GM12875 (cell line): ENCODE results near the gene HOXD13.

Experiments
- H3K4me3 ChIP-seq: one replicate; pipeline ENCODE4 v1.5.1; 2011; ENCODE audit warnings: low read depth, low read length, control low read depth
- TF ChIP-seq, protein P1 (sequence below): IDR thresholded peaks from 2 replicates; pipeline ENCODE4 v1.5.1; 2011; ENCODE audit warnings: low read depth, mild to moderate bottlenecking, control low read depth, inconsistent platforms, low read length, moderate library complexity, borderline replicate concordance; ENCODE audit not compliant: insufficient read depth

HOXD13 gene

DNA sequence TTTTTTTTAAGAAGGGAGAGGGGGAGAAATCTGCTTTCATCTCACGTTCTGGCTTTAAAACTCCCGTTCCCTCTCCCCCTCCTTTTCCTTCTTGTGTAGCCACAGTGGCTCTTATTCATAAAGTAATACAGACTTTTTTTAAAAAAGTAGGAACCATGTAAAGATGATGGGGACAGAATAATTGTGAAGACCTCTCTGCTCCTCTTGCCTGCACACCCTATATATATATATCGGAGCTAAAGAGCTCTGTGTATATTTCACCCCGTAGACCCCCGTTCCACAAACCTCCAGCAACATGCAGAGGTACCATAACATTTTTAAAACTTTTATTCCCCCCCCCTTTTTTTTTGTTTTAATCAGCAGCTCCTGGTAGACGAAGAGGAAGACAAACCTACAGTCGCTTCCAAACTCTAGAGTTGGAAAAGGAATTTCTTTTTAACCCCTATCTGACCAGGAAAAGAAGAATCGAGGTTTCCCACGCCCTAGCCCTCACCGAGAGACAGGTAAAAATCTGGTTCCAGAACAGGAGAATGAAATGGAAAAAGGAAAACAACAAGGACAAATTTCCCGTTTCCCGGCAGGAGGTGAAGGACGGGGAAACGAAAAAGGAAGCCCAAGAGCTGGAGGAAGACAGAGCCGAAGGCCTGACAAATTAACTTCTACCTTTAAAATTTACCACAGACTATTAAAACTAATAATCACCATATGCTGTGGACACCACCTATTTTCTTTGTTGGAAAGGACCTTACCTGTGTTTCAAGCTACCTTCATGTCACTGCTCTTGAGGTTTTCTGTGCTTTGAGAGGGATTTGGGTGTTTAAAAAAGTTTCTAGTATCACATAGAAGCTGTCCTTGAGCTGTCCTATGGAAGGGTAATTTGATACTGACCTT, 38.7 kb downstream of the HOXD13 start:
- H3K4me3 ChIP-seq = no peak overlapping the region

GRCh38 chr2:176131848-176132158, 39.3 kb downstream of the HOXD13 start:
- TF ChIP-seq, protein P1, sequence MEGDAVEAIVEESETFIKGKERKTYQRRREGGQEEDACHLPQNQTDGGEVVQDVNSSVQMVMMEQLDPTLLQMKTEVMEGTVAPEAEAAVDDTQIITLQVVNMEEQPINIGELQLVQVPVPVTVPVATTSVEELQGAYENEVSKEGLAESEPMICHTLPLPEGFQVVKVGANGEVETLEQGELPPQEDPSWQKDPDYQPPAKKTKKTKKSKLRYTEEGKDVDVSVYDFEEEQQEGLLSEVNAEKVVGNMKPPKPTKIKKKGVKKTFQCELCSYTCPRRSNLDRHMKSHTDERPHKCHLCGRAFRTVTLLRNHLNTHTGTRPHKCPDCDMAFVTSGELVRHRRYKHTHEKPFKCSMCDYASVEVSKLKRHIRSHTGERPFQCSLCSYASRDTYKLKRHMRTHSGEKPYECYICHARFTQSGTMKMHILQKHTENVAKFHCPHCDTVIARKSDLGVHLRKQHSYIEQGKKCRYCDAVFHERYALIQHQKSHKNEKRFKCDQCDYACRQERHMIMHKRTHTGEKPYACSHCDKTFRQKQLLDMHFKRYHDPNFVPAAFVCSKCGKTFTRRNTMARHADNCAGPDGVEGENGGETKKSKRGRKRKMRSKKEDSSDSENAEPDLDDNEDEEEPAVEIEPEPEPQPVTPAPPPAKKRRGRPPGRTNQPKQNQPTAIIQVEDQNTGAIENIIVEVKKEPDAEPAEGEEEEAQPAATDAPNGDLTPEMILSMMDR = no peak
- H3K4me3 ChIP-seq = no peak overlapping the region

More for the DNA sequence above, 38.7 kb downstream of the HOXD13 start:
- TF ChIP-seq, protein P1 = no peak

GRCh38 chr2:176132205-176133171, 40.0 kb downstream of the HOXD13 start:
- H3K4me3 ChIP-seq = no peak overlapping the region
- TF ChIP-seq, protein P1 = no peak

GRCh38 chr2:176133389-176133788, 40.9 kb downstream of the HOXD13 start:
- H3K4me3 ChIP-seq = no peak overlapping the region
- TF ChIP-seq, protein P1 = no peak

DNA sequence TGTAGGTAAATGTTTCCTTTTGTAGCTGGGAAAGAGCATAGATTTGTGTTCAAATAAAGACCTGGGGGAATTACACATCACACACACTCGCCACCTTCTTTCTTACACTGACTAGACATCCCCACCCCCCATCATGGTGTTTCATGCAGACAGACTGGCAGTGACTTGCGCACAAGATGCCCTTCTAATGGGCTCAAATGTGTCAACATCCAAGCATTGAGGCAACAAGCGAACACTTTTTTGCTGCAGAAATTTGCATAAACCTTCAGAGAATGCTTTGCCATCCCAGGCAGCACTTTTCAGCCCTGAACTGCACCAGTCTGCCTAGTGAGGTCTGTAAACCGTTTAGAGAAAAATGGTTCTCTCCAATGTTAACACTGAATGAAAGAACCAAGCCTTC, 41.5 kb downstream of the HOXD13 start:
- TF ChIP-seq, protein P1 = no peak
- no peak overlapping the region for H3K4me3 ChIP-seq

DNA sequence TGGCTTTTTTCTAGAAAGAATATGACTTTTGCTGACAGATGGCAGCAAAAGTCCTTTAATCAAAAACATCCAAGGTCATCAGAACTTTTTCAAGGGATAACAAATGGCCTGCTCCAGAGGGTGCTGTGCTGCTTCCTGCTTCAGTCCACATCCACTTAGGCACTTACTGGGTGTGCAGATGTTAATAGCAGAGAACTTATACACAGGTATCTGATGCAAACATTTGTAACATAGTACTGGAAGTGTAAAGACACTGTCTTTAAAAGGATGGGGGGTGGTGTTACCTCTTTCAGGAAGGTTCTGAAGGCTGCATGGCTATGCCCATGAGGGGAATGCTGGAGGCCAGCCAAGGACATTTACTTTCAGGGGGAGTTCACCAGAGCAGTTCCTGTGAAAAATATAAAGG, 42.5 kb downstream of the HOXD13 start:
- TF ChIP-seq, protein P1 = no peak
- H3K4me3 ChIP-seq = no peak overlapping the region
